IMR-90 (cell line): ENCODE measurements around the gene PIP4K2A. TPM values are rescaled to one million over a fixed set of nuclear protein-coding genes. Genes with fewer than 3 reads are reported as not detected.

Experiments used
- ATAC-seq: fragments of 200-7000 bp; cut with Tn5 transposase; 2 replicates; pipeline ENCODE4 v1.9.1; 2020; ENCODE audit warnings: low read depth, mild to moderate bottlenecking, moderate library complexity
- BruUV-seq: library from RNA; stranded (reverse); fragments of 400-500 nt; replicated peaks from 2 replicates; lab custom pipeline; 2021; lab: Mats Ljungman, UMichigan
- CTCF ChIA-PET: fragments of 300-600 bp; formaldehyde crosslinking; extraction: SDS; loops from one replicate; lab custom pipeline; 2021; ENCODE audit warnings: antibody characterized with exemption; lab: Yijun Ruan, JAX
- POLR2A ChIA-PET: fragments of 300-600 bp; sonication (Branson Sonifier 250); formaldehyde crosslinking; loops from one replicate; lab custom pipeline; 2022; ENCODE audit warnings: antibody characterized with exemption; ENCODE audit not compliant: unreplicated experiment; lab: Charles Lee
- DNase-seq: peaks from one replicate; pipeline ENCODE4 v3.0.0; 2013
- H2AFZ ChIP-seq: replicated peaks from 2 replicates; pipeline ENCODE3; 2013; ENCODE audit warnings: low read length, mild to moderate bottlenecking; ENCODE audit not compliant: poor library complexity
- H2AK5ac ChIP-seq: 2 replicates; pipeline ENCODE4 v1.6.1; 2013; ENCODE audit warnings: low read depth, low read length, inconsistent platforms
- H2AK9ac ChIP-seq: replicated peaks from 2 replicates; pipeline ENCODE3; 2013; ENCODE audit warnings: mild to moderate bottlenecking, low read depth, low read length, moderate library complexity; ENCODE audit not compliant: poor library complexity
- H2BK120ac ChIP-seq: 2 replicates; pipeline ENCODE4 v1.6.1; 2013; ENCODE audit warnings: low read depth, low read length, inconsistent platforms
- H2BK15ac ChIP-seq: 3 replicates; pipeline ENCODE4 v1.6.1; 2013; ENCODE audit warnings: low read depth, low read length, inconsistent platforms
- H2BK20ac ChIP-seq: 2 replicates; pipeline ENCODE4 v1.6.1; 2013; ENCODE audit warnings: low read depth, mild to moderate bottlenecking, inconsistent platforms, low read length, moderate library complexity
- H2BK5ac ChIP-seq: 2 replicates; pipeline ENCODE4 v1.6.1; 2013; ENCODE audit warnings: mild to moderate bottlenecking, low read depth, low read length, inconsistent platforms; ENCODE audit not compliant: poor library complexity, severe bottlenecking
- H3K14ac ChIP-seq: replicated peaks from 2 replicates; pipeline ENCODE4 v1.6.1; 2013; ENCODE audit warnings: low read depth, low read length, inconsistent platforms
- H3K18ac ChIP-seq: 2 replicates; pipeline ENCODE4 v1.6.1; 2013; ENCODE audit warnings: low read depth, low read length, control low read depth
- H3K23ac ChIP-seq: 2 replicates; pipeline ENCODE4 v1.6.1; 2013; ENCODE audit warnings: low read depth, low read length, inconsistent platforms
- H3K27ac ChIP-seq: 2 replicates; pipeline ENCODE4 v1.5.1; 2013; ENCODE audit warnings: mild to moderate bottlenecking, control low read depth, low read length; ENCODE audit not compliant: insufficient read depth
- H3K27me3 ChIP-seq: 2 replicates; pipeline ENCODE4 v1.6.1; 2013; ENCODE audit warnings: low read length; ENCODE audit not compliant: control insufficient read depth, insufficient read depth
- H3K36me3 ChIP-seq: 2 replicates; pipeline ENCODE4 v1.6.1; 2013; ENCODE audit warnings: low read length, mixed read lengths; ENCODE audit not compliant: control insufficient read depth, insufficient read depth
- H3K4ac ChIP-seq: 2 replicates; pipeline ENCODE4 v1.6.1; 2013; ENCODE audit warnings: low read depth, low read length, inconsistent platforms
- H3K4me1 ChIP-seq: 2 replicates; pipeline ENCODE4 v1.6.1; 2013; ENCODE audit warnings: low read length, mixed read lengths; ENCODE audit not compliant: control insufficient read depth, insufficient read depth
- H3K4me2 ChIP-seq: 2 replicates; pipeline ENCODE4 v1.6.1; 2013; ENCODE audit warnings: low read depth, mild to moderate bottlenecking, control low read depth, low read length, moderate library complexity
- H3K4me3 ChIP-seq: 2 replicates; pipeline ENCODE4 v1.5.1; 2013; ENCODE audit warnings: low read depth, mild to moderate bottlenecking, control low read depth, low read length, moderate library complexity; ENCODE audit not compliant: insufficient read depth
- H3K56ac ChIP-seq: 2 replicates; pipeline ENCODE4 v1.6.1; 2013; ENCODE audit warnings: low read length, inconsistent platforms; ENCODE audit not compliant: insufficient read depth; ENCODE audit errors: extremely low read depth
- H3K79me1 ChIP-seq, 2 experiments: 2 replicates each; pipeline ENCODE4 v1.6.1; 2013; ENCODE audit warnings: low read length in 2 of 2, inconsistent platforms in 1 of 2, low read depth in 1 of 2
- H3K9ac ChIP-seq: 2 replicates; pipeline ENCODE4 v1.6.1; 2013; ENCODE audit warnings: low read depth, low read length, control low read depth
- H3K9me1 ChIP-seq: 2 replicates; pipeline ENCODE4 v1.6.1; 2013; ENCODE audit warnings: low read length, inconsistent platforms; ENCODE audit not compliant: insufficient read depth
- H3K9me3 ChIP-seq: 2 replicates; pipeline ENCODE4 v1.6.1; 2013; ENCODE audit warnings: low read length; ENCODE audit not compliant: control insufficient read depth, insufficient read depth
- H4K20me1 ChIP-seq: 2 replicates; pipeline ENCODE4 v1.6.1; 2013; ENCODE audit warnings: low read length, inconsistent platforms; ENCODE audit not compliant: insufficient read depth
- H4K5ac ChIP-seq: 2 replicates; pipeline ENCODE4 v1.6.1; 2013; ENCODE audit warnings: mild to moderate bottlenecking, low read depth, low read length, control low read depth
- H4K8ac ChIP-seq, 2 experiments: 2 replicates each; pipeline ENCODE4 v1.6.1; 2013; ENCODE audit warnings: low read depth in 2 of 2, low read length in 2 of 2, control low read depth in 1 of 2, inconsistent platforms in 1 of 2
- H4K91ac ChIP-seq: 2 replicates; pipeline ENCODE4 v1.6.1; 2013; ENCODE audit warnings: low read depth, low read length, inconsistent platforms; ENCODE audit not compliant: insufficient read depth
- BHLHE40 ChIP-seq: fragments of 150-350 bp; IDR thresholded peaks from 2 replicates; pipeline ENCODE4 v1.6.1; 2016; ENCODE audit warnings: mild to moderate bottlenecking, low read depth, low read length
- CEBPB ChIP-seq: IDR thresholded peaks from 2 replicates; pipeline ENCODE4 v1.6.1; 2012; ENCODE audit warnings: low read depth, low read length, improper control_type of control experiment
- CHD1 ChIP-seq: IDR thresholded peaks from 2 replicates; pipeline ENCODE4 v1.6.1; 2012; ENCODE audit warnings: low read depth, low read length, improper control_type of control experiment
- FOS ChIP-seq: fragments of 150-350 bp; IDR thresholded peaks from 2 replicates; pipeline ENCODE4 v1.6.1; 2016; ENCODE audit warnings: low read depth, low read length
- MAFK ChIP-seq: IDR thresholded peaks from 2 replicates; pipeline ENCODE4 v1.6.1; 2012; ENCODE audit warnings: low read depth, low read length, improper control_type of control experiment
- MAZ ChIP-seq: IDR thresholded peaks from 2 replicates; pipeline ENCODE4 v1.6.1; 2012; ENCODE audit warnings: low read depth, mild to moderate bottlenecking, low read length, improper control_type of control experiment, moderate library complexity, borderline replicate concordance
- MXI1 ChIP-seq: IDR thresholded peaks from 2 replicates; pipeline ENCODE4 v1.6.1; 2012; ENCODE audit warnings: low read depth, mild to moderate bottlenecking, low read length, moderate library complexity, borderline replicate concordance
- NFE2L2 ChIP-seq: fragments of 150-350 bp; IDR thresholded peaks from 2 replicates; pipeline ENCODE4 v1.6.1; 2016; ENCODE audit warnings: low read depth, mild to moderate bottlenecking, low read length
- POLR2A ChIP-seq: IDR thresholded peaks from 2 replicates; pipeline ENCODE4 v1.6.1; 2012; ENCODE audit warnings: mild to moderate bottlenecking, low read depth, low read length
- RAD21 ChIP-seq: IDR thresholded peaks from 2 replicates; pipeline ENCODE4 v1.6.1; 2012; ENCODE audit warnings: low read length, improper control_type of control experiment
- RCOR1 ChIP-seq: IDR thresholded peaks from 2 replicates; pipeline ENCODE4 v1.6.1; 2012; ENCODE audit warnings: mild to moderate bottlenecking, low read length, improper control_type of control experiment; ENCODE audit not compliant: insufficient replicate concordance
- RFX5 ChIP-seq: IDR thresholded peaks from 2 replicates; pipeline ENCODE4 v1.8.0; 2012; ENCODE audit warnings: low read depth, mild to moderate bottlenecking, low read length, moderate library complexity
- SMC3 ChIP-seq: fragments of 150-350 bp; IDR thresholded peaks from 2 replicates; pipeline ENCODE4 v1.6.1; 2016; ENCODE audit warnings: low read depth, mild to moderate bottlenecking, antibody characterized with exemption, low read length, moderate library complexity
- USF2 ChIP-seq: fragments of 150-350 bp; IDR thresholded peaks from 2 replicates; pipeline ENCODE4 v1.6.1; 2017; ENCODE audit warnings: mild to moderate bottlenecking, antibody characterized with exemption, low read length, low read depth
- WGBS, 2 experiments: methylation state at CpG; one replicate each; pipeline versions ENCODE4 v1.1.5 to v1.1.7; 2013; ENCODE audit warnings: missing lambda C conversion rate in 2 of 2; ENCODE audit not compliant: insufficient read length in 1 of 2; ENCODE audit errors: extremely low coverage in 2 of 2; 5-methylcytosine and 5-hydroxymethylcytosine counted together
- dilution Hi-C: fragments of 300-500 bp; cut with HindIII; formaldehyde crosslinking; loops from one replicate; pipeline ENCODE4 v1.14.3; 2018; ENCODE audit warnings: low sequenced_read_pairs; ENCODE audit not compliant: unreplicated experiment
- in situ Hi-C: fragments of 300-500 bp; cut with MboI; formaldehyde crosslinking; loops from 3 replicates; pipeline ENCODE4 v1.14.3; 2019; ENCODE audit warnings: low sequenced_read_pairs, inconsistent platforms, mixed read lengths
- intact Hi-C: fragments of 100-400 bp; cut with micrococcal nuclease; formaldehyde crosslinking; loops from 2 replicates; pipeline ENCODE4 v1.10.0; 2022
- polyA plus RNA-seq, 3 experiments: library from polyadenylated mRNA; depleted of rRNA; stranded (reverse); fragments of >200 nt; gene quantifications; 2 replicates each; pipeline ENCODE4 v1.2.3, GENCODE V29; 2012; ENCODE audit warnings: low replicate concordance in 1 of 3
- total RNA-seq: library from RNA; depleted of rRNA; stranded (reverse); fragments of >200 nt; gene quantifications from 2 replicates; pipeline ENCODE4 v1.2.3, GENCODE V29; 2012
- TF ChIP-seq, protein P1 (sequence below): conservative IDR thresholded peaks from 2 replicates; pipeline ENCODE4 v1.5.1; 2012; ENCODE audit warnings: mild to moderate bottlenecking, low read depth, low read length, improper control_type of control experiment
- TF ChIP-seq, protein P2 (sequence below): fragments of 150-350 bp; IDR thresholded peaks from 2 replicates; pipeline ENCODE4 v1.6.1; 2016; ENCODE audit warnings: low read depth, mild to moderate bottlenecking, low read length, moderate library complexity, borderline replicate concordance

PIP4K2A gene
- total and polyA plus RNA-seq, 2 of the 4 experiments (the other 2 are of a cell fraction) = 9.8 to 18.1 TPM

GRCh38 chr10:22646388-22646853 is 68.0 kb downstream of the PIP4K2A start:
- Histone ChIP-seq H3K14ac (no peak overlapping the region), H3K79me1 (peaks cover 43 to 56% of the 10 kb centered on the region in 2 experiments), H2BK120ac (no peak overlapping the region), H4K91ac (no peak overlapping the region), H3K9me3 (no peaks in the 10 kb centered on the region), H2AK5ac (no peak overlapping the region), H3K4me2 (no peak overlapping the region), H4K8ac (no peak overlapping the region), H3K27me3 (no peaks in the 10 kb centered on the region), H2BK5ac (no peak overlapping the region), H4K5ac (no peak overlapping the region), H2AK9ac (no peak overlapping the region), H3K18ac (no peak overlapping the region), H2BK15ac (no peak overlapping the region), H3K4me3 (no peak overlapping the region), H3K36me3 (no peaks in the 10 kb centered on the region), H3K9me1 (peaks cover 8% of the 10 kb centered on the region; the same call in 1 of the 2 replicates), H2AFZ (no peak overlapping the region), H3K4me1 (peaks cover 15% of the 10 kb centered on the region), H3K56ac (no peak overlapping the region), H3K4ac (no peak overlapping the region), H2BK20ac (no peak overlapping the region), H3K27ac (no peak overlapping the region), H3K9ac (no peak overlapping the region), H3K23ac (no peak overlapping the region), H4K20me1 (peaks cover 14% of the 10 kb centered on the region; the same call in 1 of the 2 replicates)
- dilution Hi-C loops (no loop called here), in situ Hi-C loops (no loop called here), intact Hi-C loops (no loop called here)
- DNase-seq = no peak
- BruUV-seq = no TSS peak
- TF ChIP-seq BHLHE40 (no peak), NFE2L2 (no peak), CEBPB (no peak), SMC3 (no peak), POLR2A (no peak), USF2 (no peak), RAD21 (no peak), CHD1 (no peak), FOS (no peak), RFX5 (no peak), RCOR1 (no peak), MXI1 (no peak), MAZ (no peak), MAFK (no peak)
- TF ChIP-seq, protein P1, sequence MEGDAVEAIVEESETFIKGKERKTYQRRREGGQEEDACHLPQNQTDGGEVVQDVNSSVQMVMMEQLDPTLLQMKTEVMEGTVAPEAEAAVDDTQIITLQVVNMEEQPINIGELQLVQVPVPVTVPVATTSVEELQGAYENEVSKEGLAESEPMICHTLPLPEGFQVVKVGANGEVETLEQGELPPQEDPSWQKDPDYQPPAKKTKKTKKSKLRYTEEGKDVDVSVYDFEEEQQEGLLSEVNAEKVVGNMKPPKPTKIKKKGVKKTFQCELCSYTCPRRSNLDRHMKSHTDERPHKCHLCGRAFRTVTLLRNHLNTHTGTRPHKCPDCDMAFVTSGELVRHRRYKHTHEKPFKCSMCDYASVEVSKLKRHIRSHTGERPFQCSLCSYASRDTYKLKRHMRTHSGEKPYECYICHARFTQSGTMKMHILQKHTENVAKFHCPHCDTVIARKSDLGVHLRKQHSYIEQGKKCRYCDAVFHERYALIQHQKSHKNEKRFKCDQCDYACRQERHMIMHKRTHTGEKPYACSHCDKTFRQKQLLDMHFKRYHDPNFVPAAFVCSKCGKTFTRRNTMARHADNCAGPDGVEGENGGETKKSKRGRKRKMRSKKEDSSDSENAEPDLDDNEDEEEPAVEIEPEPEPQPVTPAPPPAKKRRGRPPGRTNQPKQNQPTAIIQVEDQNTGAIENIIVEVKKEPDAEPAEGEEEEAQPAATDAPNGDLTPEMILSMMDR = no peak
- TF ChIP-seq, protein P2, sequence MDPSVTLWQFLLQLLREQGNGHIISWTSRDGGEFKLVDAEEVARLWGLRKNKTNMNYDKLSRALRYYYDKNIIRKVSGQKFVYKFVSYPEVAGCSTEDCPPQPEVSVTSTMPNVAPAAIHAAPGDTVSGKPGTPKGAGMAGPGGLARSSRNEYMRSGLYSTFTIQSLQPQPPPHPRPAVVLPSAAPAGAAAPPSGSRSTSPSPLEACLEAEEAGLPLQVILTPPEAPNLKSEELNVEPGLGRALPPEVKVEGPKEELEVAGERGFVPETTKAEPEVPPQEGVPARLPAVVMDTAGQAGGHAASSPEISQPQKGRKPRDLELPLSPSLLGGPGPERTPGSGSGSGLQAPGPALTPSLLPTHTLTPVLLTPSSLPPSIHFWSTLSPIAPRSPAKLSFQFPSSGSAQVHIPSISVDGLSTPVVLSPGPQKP = no peak
- CTCF ChIA-PET = interaction anchor here (0.6 kb wide), 1 partner anchor 76 kb away, joined by 7 read pairs; no protein-coding TSS in a partner anchor
- WGBS, 2 experiments = no CpG with 5 or more reads among the region's 2 CpGs
- POLR2A ChIA-PET = no interaction called here
- ATAC-seq = no peak
